SK-N-SH treated with all-trans-retinoic acid at 6 μM for 48 hours (cell line): Measurements from ENCODE around the gene ISG15.

Source experiments
- ATAC-seq: fragments of 200-7000 bp; cut with Tn5 transposase; 3 replicates; pipeline ENCODE4 v1.9.1; 2020; ENCODE audit warnings: mild to moderate bottlenecking, moderate library complexity
- ARNTL ChIP-seq: fragments of 450-650 bp; formaldehyde crosslinking; IDR thresholded peaks from 2 replicates; pipeline ENCODE4 v1.5.0; 2020; ENCODE audit warnings: low read depth, mild to moderate bottlenecking, moderate library complexity, borderline replicate concordance
- BACH2 ChIP-seq: fragments of 250-450 bp; sonication (Bioruptor Pico); IDR thresholded peaks from 2 replicates; pipeline ENCODE4 v1.9.0; 2021; ENCODE audit warnings: mild to moderate bottlenecking, borderline replicate concordance
- CSDC2 ChIP-seq: fragments of 250-450 bp; sonication (Bioruptor Pico); IDR thresholded peaks from 2 replicates; pipeline ENCODE4 v1.5.0; 2020; ENCODE audit warnings: mild to moderate bottlenecking, moderate library complexity
- ESRRG ChIP-seq: fragments of 250-450 bp; sonication (Bioruptor Pico); IDR thresholded peaks from 2 replicates; pipeline ENCODE4 v1.6.1; 2021; ENCODE audit warnings: mild to moderate bottlenecking
- GLIS3 ChIP-seq: fragments of 250-450 bp; sonication (Bioruptor Pico); IDR thresholded peaks from 2 replicates; pipeline ENCODE4 v1.5.0; 2020; ENCODE audit warnings: mild to moderate bottlenecking, moderate library complexity
- ISL1 ChIP-seq: fragments of 250-450 bp; sonication (Bioruptor Pico); IDR thresholded peaks from 2 replicates; pipeline ENCODE4 v2.1.2; 2022; ENCODE audit warnings: mild to moderate bottlenecking, moderate library complexity
- OSR1 ChIP-seq: fragments of 250-450 bp; sonication (Bioruptor Pico); IDR thresholded peaks from 2 replicates; pipeline ENCODE4 v1.8.0; 2022; ENCODE audit warnings: moderate library complexity, mild to moderate bottlenecking, inconsistent platforms
- PPARA ChIP-seq: fragments of 250-450 bp; sonication (Bioruptor Pico); IDR thresholded peaks from 2 replicates; pipeline ENCODE4 v1.5.0; 2020; ENCODE audit warnings: mild to moderate bottlenecking, borderline replicate concordance
- RARB ChIP-seq: fragments of 250-450 bp; sonication (Bioruptor Pico); IDR thresholded peaks from 2 replicates; pipeline ENCODE4 v1.8.0; 2021; ENCODE audit warnings: mild to moderate bottlenecking, moderate library complexity
- SNAI2 ChIP-seq: fragments of 250-450 bp; sonication (Bioruptor Pico); IDR thresholded peaks from 2 replicates; pipeline ENCODE4 v1.5.0; 2020; ENCODE audit warnings: mild to moderate bottlenecking, moderate library complexity
- TCF4 ChIP-seq: fragments of 250-450 bp; sonication (Bioruptor Pico); IDR thresholded peaks from 2 replicates; pipeline ENCODE4 v1.8.0; 2021; ENCODE audit warnings: mild to moderate bottlenecking, moderate library complexity, borderline replicate concordance
- TOX ChIP-seq: fragments of 250-450 bp; sonication (Bioruptor Pico); IDR thresholded peaks from 2 replicates; pipeline ENCODE4 v1.8.0; 2021; ENCODE audit warnings: mild to moderate bottlenecking, moderate library complexity, borderline replicate concordance
- ZC3H10 ChIP-seq: fragments of 250-450 bp; sonication (Bioruptor Pico); IDR thresholded peaks from 2 replicates; pipeline ENCODE4 v1.5.1; 2021; ENCODE audit warnings: mild to moderate bottlenecking, moderate library complexity
- ZFP3 ChIP-seq: fragments of 250-450 bp; sonication (Bioruptor Pico); IDR thresholded peaks from 2 replicates; pipeline ENCODE4 v1.5.0; 2020; ENCODE audit warnings: mild to moderate bottlenecking, moderate library complexity
- ZFP30 ChIP-seq: fragments of 450-650 bp; formaldehyde crosslinking; IDR thresholded peaks from 2 replicates; pipeline ENCODE4 v1.5.0; 2022; ENCODE audit warnings: mild to moderate bottlenecking, moderate library complexity
- ZNF565 ChIP-seq: fragments of 450-650 bp; formaldehyde crosslinking; conservative IDR thresholded peaks from 2 replicates; pipeline ENCODE4 v1.5.0; 2020; ENCODE audit warnings: low read depth, mild to moderate bottlenecking, moderate library complexity
- ZNF70 ChIP-seq: fragments of 450-650 bp; formaldehyde crosslinking; IDR thresholded peaks from 2 replicates; pipeline ENCODE4 v1.5.0; 2020; ENCODE audit warnings: mild to moderate bottlenecking, moderate library complexity
- ZNF8 ChIP-seq: fragments of 450-650 bp; formaldehyde crosslinking; IDR thresholded peaks from 2 replicates; pipeline ENCODE4 v1.5.0; 2020; ENCODE audit warnings: mild to moderate bottlenecking, moderate library complexity
- TF ChIP-seq, protein P1 (sequence below): fragments of 250-450 bp; sonication (Bioruptor Pico); IDR thresholded peaks from 2 replicates; pipeline ENCODE4 v1.5.1; 2021; ENCODE audit warnings: mild to moderate bottlenecking, moderate library complexity
- TF ChIP-seq, protein P2 (sequence below): fragments of 250-450 bp; sonication (Bioruptor Pico); IDR thresholded peaks from 2 replicates; pipeline ENCODE4 v1.8.0; 2020; ENCODE audit warnings: mild to moderate bottlenecking, moderate library complexity, borderline replicate concordance
- TF ChIP-seq, protein P3 (sequence below): fragments of 250-450 bp; sonication (Bioruptor Pico); IDR thresholded peaks from 2 replicates; pipeline ENCODE4 v1.5.0; 2020; ENCODE audit warnings: mild to moderate bottlenecking, moderate library complexity

The ISG15 gene

DNA sequence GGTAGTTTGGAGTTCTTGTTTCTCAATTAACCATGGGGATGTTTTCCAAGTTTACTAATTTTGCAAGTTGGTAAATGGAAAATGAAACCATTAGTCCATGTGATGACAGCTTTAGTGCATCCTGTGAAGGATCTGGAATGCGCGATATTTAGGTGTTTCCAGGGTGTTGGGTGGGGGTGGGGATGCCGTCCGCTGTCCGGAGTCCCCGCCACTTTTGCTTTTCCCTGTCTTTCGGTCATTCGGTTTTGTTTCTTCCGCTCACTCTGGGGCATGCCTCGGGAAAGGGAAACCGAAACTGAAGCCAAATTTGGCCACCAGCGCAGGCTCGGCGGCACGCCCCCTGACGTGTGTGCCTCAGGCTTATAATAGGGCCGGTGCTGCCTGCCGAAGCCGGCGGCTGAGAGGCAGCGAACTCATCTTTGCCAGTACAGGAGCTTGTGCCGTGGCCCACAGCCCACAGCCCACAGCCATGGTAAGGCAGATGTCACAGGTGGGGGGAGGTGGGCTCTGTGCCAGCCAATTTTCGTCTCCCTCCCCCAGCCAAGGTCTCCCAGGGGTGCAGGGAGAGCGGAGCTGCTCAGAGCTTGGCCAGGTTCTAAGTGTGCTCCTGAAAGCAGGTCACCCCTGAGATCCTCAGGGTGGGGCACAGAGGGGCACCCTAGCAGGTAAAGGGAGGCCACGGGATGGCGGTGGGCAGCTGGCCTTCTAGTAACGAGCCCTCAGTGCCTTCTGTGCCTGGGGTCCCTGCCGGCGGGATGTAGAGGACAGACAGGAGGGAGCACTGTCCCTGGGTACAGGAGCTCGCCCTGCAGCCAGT lies at the start of gene ISG15:
Gene ISG15 (plus strand): TSS at position 393 of the 817 bp plus-strand sequence. CDS start 77 bp downstream, at position 470.
- TF ChIP-seq RARB (CRISPR knock-in tag) (no peak), TCF4 (CRISPR knock-in tag) (no peak), ARNTL (no peak), GLIS3 (CRISPR knock-in tag) (no peak), ZNF70 (CRISPR knock-in tag) (no peak), ZFP30 (no peak), ZNF8 (CRISPR knock-in tag) (no peak), OSR1 (no peak), SNAI2 (CRISPR knock-in tag) (no peak), ISL1 (CRISPR knock-in tag) (no peak)
- TF ChIP-seq, protein P1, sequence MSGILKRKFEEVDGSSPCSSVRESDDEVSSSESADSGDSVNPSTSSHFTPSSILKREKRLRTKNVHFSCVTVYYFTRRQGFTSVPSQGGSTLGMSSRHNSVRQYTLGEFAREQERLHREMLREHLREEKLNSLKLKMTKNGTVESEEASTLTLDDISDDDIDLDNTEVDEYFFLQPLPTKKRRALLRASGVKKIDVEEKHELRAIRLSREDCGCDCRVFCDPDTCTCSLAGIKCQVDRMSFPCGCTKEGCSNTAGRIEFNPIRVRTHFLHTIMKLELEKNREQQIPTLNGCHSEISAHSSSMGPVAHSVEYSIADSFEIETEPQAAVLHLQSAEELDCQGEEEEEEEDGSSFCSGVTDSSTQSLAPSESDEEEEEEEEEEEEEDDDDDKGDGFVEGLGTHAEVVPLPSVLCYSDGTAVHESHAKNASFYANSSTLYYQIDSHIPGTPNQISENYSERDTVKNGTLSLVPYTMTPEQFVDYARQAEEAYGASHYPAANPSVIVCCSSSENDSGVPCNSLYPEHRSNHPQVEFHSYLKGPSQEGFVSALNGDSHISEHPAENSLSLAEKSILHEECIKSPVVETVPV (CRISPR knock-in tag), result no peak
- peak; percentile 94 for ATAC-seq

DNA sequence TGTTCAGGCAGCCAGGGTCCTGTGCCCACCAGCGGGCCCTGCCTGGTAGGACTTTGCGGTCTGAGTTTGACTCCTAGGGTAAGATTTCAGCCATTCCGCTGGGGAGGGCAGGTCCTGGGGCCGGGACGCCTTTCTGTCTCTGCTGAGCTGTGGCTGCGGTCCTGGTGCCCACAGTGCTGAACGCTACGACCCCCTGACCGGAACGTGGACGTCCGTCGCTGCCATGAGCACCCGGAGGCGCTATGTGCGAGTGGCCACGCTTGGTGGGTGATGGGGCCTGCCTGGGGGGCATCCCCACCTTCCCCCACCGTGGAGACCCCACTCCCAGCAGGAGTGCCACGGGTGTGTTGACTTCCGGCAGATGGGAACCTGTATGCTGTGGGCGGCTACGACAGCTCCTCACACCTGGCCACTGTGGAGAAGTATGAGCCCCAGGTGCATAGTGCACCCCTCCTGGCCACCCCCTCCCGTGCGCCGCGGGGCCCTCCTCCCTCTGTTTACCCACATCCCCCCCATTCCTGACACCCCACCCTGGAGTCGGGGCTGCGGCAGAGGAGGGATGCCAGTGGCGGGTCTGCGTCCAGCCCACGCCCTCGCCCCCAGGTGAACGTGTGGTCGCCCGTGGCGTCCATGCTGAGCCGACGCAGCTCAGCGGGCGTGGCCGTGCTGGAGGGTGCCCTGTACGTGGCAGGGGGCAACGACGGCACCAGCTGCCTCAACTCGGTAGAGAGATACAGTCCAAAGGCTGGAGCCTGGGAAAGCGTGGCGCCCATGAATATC lies 49.4 kb upstream of the ISG15 start:
- no peak for ATAC-seq
- TF ChIP-seq ZC3H10 (CRISPR knock-in tag), result no peak
- TF ChIP-seq, protein P2, sequence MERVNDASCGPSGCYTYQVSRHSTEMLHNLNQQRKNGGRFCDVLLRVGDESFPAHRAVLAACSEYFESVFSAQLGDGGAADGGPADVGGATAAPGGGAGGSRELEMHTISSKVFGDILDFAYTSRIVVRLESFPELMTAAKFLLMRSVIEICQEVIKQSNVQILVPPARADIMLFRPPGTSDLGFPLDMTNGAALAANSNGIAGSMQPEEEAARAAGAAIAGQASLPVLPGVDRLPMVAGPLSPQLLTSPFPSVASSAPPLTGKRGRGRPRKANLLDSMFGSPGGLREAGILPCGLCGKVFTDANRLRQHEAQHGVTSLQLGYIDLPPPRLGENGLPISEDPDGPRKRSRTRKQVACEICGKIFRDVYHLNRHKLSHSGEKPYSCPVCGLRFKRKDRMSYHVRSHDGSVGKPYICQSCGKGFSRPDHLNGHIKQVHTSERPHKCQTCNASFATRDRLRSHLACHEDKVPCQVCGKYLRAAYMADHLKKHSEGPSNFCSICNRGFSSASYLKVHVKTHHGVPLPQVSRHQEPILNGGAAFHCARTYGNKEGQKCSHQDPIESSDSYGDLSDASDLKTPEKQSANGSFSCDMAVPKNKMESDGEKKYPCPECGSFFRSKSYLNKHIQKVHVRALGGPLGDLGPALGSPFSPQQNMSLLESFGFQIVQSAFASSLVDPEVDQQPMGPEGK (CRISPR knock-in tag), result no peak
- no peak for TF ChIP-seq SNAI2 (CRISPR knock-in tag)
- no peak for TF ChIP-seq CSDC2 (CRISPR knock-in tag)
- TF ChIP-seq ZNF565 (CRISPR knock-in tag), result no peak
- TF ChIP-seq, protein P3, sequence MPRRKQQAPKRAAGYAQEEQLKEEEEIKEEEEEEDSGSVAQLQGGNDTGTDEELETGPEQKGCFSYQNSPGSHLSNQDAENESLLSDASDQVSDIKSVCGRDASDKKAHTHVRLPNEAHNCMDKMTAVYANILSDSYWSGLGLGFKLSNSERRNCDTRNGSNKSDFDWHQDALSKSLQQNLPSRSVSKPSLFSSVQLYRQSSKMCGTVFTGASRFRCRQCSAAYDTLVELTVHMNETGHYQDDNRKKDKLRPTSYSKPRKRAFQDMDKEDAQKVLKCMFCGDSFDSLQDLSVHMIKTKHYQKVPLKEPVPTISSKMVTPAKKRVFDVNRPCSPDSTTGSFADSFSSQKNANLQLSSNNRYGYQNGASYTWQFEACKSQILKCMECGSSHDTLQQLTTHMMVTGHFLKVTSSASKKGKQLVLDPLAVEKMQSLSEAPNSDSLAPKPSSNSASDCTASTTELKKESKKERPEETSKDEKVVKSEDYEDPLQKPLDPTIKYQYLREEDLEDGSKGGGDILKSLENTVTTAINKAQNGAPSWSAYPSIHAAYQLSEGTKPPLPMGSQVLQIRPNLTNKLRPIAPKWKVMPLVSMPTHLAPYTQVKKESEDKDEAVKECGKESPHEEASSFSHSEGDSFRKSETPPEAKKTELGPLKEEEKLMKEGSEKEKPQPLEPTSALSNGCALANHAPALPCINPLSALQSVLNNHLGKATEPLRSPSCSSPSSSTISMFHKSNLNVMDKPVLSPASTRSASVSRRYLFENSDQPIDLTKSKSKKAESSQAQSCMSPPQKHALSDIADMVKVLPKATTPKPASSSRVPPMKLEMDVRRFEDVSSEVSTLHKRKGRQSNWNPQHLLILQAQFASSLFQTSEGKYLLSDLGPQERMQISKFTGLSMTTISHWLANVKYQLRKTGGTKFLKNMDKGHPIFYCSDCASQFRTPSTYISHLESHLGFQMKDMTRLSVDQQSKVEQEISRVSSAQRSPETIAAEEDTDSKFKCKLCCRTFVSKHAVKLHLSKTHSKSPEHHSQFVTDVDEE (CRISPR knock-in tag), result no peak
- no peak for TF ChIP-seq ESRRG (CRISPR knock-in tag)
- TF ChIP-seq, protein P1 (CRISPR knock-in tag), result no peak
- TF ChIP-seq ZFP3 (CRISPR knock-in tag), result no peak
- no peak for TF ChIP-seq PPARA
- TF ChIP-seq TCF4 (CRISPR knock-in tag), result no peak
- TF ChIP-seq ZFP30, result no peak
- no peak for TF ChIP-seq BACH2 (CRISPR knock-in tag)
- no peak for TF ChIP-seq ZNF8 (CRISPR knock-in tag)
- no peak for TF ChIP-seq GLIS3 (CRISPR knock-in tag)
- no peak for TF ChIP-seq ISL1 (CRISPR knock-in tag)
- no peak for TF ChIP-seq TOX (CRISPR knock-in tag)
